Right kidney (tissue), 1 donor: ENCODE measurements around the gene ASPG.

Source experiments
- DNase-seq: peaks from one replicate; pipeline ENCODE4 v3.0.0-alpha.2; 2016

The ASPG gene

DNA sequence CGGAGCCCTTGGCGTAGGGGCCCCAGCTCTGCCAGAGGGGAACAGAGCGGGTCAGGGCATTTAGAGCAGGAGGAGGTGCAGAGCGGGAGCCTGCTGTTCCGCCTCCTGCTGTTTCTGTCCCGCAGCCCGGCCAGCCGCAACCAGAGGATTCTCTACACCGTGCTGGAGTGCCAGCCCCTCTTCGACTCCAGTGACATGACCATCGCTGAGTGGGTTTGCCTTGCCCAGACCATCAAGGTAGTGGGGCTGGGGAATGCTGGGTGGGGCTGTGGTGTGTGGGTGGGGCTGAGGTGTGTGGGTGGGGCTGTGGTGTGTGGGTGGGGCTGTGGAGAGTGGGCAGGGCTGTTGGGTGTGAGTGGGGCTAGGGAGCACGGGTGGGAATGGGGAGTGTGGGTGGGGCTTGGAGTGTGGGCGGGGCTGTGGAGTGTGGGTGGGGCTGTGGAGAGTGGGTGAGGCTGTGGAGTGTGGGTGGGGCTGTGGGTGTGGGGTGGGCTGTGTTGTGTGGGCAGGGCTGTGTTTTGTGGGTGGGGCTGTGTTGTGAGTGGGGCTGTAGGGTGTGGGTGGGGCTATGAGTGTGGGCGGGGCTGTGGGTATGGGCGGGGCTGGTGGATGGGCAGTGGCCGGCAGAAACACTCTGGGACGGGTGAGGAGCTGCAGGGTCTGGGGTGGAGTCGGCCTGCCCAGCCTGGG, 8.0 kb downstream of the ASPG start:
- DNase-seq = no peak

DNA sequence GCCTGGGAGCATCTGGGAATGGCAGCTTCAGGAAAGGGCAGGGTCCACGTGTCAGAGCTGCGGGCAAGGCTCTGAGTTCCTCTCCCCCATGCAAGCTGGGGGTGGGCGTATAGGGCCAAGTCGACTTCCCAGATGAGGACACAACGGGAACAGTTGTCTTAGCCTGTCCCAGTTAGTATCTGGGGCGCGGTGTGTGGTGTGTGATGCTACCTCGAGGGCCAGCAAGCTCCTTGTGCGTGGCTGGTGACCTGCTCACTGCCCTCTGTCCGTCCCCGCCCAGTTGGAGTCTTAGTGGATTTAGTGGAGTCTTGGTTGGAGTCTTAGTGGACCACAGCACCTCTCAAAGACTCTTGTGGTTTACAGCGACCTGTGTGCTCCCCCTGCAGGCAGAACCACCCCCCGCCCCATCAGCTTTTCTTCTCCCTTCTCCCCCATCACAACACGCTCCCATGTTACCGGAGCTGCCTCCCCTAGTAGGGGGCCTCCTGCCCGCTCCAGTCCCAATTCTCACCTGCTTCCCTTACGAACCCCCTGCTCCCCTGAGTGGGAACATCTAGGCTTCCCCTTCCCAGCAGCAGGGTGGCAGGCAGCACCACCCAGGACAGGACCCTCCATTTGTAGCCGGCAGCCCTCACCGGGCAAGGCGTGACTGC, 8.7 kb downstream of the ASPG start:
- no peak for DNase-seq

DNA sequence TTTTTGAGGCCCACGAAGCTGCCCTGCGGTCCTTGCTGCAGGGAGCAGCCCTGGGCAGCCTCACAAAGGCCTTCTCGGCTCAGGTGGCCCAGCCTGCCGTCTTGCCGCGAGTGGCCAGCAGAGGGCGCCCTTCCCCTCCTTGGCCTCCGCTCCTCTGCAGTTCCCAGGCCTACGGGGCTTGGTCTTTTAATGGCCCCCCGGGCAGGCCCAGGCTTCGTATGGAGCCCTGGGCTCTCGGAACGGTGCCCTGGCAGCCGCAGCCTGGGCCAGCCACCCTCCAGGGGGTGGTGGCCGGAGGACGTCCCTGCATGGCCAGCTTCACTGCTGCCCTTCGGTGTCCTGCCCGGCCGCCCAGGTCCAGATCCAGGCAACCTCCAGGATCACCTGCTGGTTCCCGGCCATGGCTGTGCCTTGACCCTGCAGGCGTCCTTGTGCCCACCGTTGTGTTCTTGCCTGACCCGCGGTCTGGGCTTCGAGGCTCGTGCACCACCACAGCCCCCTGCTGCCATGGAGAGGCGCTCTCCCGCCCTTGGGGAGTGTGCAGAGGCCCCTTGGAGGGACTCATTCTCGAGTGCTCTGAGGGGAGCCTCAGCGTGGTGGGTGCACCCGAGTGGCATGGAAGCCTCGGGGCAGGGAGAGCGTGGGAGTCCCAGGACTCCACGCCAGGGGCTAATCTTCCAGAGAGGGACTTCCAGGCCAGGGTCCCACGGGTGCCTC, 9.4 kb downstream of the ASPG start:
- DNase-seq = peak; percentile 63

DNA sequence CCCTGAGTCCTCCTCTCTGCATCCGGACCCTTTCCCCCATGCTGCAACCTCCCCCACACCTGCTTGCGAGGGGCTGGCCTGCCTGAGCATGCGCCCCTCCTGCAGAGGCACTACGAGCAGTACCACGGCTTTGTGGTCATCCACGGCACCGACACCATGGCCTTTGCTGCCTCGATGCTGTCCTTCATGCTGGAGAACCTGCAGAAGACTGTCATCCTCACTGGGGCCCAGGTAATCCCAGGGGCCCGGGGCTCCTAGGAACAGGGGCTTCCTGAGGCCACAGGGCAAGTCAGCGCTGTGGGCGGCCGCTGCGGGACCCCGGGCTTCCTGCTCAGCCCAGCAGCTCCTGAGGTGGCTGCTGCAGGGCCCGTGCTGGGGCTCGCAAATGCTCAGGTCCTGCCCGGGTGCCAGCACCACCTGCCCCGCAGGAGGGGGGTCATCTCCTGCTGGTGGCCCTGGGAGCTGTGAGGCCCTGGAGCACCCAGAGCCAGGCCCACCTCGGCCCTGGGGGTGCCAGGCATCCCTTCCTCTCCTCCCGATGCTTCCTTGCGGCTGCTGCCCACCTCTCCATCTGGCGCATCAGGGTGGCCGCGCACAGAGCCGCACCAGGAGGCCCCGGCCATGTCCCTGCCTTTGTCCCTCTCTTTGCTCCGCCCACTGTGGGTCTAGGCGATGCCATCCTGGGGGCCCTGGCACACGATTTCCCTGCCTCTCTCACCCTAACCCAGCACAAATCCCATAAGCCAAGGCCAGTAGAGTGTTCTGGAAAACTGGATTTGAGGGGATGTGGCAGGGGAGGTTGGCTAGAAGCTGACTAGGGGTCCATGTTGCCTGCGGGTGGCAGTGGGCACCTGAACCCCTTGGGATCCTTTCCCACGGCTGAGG, 10.2 kb downstream of the ASPG start:
- no peak for DNase-seq

DNA sequence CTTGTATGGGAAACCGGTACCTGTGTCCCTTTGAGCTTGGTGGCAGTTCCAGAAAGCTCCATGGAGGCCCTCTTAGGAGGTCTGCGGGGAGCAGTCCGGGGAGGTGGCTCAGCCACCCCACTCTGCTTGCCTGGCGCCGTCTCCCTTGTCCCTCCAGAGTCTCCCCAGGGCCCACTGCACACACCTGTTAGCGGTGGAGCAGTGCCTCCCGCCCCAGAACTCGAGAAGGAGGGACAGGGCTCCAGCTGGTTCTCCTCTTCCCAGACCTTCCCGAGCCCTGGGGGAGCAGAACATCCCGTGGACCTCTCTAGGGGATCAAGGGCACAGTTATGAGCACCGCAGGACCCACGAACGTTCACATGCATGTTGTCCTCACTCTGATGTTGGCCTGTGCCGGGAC, 10.8 kb downstream of the ASPG start:
- no peak for DNase-seq

DNA sequence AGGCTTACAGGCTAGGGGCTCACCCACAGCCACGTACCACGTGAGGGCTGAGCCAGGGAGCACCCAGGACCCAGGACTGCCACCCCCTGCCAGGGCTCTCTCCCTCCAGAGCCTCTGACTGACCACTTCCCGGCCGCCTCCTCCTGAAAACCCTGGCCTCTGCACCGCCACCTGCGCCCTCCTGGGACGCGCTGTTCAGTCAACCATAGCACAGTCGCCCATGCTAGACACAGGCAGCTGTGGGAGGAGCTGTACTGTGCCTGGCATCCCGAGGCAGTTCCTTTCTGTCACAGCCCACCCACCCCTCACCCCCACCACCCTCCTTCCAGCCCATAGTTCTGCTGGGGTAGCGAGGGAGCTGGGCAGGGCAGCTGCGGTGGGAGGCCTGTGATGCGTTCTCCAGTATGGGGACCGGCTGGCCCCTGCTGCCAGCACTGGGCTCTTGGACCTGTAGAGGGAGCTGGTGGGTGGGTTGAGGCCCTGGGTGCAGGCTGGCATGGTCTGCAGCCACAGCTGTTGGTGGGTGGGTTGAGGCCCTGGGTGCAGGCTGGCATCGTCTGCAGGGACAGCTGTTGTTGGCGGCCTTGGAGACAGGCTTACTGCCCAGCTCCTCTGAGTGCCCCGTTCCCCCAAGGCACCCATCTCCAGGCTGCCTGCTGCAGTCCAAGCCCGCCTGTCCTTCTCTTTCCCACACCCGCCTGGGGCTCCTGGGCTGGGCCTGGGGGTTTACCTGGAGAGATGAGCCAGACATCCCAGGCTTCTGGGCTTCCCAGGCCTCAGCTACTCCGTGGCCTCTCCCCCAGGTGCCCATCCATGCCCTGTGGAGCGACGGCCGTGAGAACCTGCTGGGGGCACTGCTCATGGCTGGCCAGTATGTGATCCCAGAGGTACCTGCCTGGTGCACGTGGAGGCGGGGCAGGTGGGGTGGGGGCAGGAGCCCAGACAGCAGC, 11.5 kb downstream of the ASPG start:
- no peak for DNase-seq

DNA sequence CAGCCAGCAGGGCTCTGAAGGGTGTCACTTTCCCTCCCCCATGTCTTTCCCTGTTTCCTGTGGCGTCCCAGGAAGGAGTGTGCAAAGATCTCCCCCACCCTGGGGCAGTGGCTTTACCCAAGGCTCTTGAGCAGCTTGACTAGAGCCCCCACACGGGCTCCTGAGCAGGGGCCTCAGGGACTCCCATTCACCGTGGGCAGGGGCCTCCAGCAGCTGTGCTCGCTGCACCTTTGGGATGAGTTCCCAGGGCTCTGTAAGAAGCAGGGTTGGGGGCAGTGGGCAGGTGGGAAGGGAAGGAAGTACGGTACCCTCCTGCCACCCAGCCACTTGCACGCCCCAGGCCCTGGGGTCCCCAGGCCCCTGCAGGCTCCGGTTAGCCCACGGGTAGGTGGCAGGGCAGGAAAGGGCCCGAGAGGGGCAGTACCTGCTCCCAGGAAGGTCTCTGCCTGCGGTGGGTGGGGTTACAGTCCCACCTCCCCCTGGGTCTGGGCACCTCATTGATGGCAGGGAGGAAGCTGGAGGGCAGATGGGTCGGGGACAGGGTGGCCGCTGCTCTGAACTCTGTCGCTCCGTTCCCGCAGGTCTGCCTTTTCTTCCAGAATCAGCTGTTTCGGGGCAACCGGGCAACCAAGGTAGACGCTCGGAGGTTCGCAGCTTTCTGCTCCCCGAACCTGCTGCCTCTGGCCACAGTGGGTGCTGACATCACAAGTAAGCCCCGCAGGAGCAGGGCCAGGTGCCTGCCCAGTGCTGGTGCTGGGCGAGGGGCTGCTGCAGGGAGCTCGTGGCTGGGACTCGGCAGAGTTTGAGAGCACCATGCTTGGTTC, 13.0 kb downstream of the ASPG start:
- DNase-seq = no peak

DNA sequence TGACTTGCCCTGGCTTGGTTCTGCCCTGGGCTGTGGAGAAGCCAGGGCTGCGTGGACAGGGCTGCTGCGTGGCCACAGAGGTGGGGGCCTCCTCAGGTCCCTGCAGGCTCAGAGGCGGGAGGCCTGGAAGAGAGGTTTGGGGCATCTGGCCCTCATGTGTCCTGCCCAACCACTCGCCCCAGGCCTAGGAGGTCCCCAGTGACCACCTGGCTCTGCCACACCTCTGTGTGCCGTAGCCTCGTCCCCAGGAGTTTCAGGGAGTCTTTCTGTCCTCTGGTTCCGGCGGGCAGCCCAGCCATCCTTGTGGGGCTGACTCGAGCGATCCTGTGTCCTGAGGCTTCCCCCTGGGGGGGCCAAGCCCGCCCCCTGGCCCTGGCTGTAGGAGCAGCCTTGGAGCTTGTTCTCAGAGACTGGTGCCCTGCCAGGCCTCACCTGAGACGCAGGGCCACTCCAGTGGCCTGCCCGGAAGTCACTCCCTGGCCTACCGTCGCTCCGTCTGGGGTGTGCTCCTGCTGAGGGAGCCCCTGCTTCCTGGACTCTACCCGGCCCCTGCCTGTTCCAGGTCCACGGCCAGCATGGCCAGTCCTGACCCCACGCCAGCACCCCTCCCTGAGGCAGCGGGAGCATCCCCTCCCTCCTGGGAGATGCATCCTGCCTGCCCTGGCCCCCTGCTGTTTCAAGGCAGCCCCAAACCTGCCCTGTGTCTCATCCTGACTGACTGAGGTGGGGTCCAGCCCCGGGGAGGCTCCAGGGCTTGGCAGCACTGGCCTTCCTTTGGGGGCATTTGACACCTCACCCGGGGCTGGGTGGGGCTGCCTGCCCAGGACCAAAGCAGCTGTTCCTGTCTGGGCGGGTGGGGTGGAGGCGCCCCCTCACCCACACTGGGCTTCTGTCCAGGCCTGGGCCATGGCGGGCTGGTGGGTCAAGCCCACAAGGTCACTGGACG, 13.9 kb downstream of the ASPG start:
- no peak for DNase-seq

DNA sequence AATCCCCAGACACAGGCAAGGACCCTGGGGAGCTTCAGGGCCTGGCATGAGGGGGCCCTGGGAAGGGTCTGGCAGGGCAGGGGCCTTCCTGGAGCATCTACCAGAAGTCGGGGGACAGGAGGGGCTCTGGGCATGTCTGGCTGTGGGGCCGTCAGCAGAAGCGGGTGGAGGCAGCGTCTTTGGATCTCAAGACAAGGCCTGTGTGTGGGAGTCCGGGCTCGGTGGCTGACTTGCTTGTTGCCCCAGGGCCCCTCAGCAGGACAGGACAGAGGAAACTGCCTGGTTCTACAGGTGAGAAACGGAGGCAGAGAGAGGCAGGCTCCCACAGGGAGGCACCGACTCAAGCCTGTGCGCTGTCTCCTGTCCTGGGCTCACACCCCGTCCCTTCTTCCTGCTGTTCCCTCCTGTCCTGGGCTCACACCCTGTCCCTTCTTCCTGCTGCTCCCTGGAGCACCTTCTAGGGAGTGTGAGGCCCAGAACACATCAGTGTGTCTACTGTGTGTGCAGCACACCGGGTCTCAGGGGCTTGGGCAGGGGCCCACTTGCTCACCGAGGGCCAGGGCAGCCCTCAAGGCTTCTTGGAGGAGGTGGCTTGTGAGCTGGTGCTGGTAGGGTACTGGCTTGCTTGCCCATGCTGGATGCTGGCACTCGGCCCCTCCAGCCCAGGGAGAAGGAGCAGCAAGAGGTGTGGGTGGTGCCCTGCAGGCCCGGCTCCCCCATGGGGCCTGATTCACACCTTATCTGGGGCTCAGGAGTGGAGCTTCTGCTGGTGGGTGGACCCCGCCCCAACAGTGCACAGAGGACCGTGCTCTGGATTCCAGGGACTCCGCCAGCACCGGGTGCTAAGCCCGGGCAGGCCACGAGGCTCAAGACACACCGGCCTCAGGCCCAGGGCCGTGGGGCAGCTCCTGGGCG, 14.9 kb downstream of the ASPG start:
- DNase-seq = no peak

DNA sequence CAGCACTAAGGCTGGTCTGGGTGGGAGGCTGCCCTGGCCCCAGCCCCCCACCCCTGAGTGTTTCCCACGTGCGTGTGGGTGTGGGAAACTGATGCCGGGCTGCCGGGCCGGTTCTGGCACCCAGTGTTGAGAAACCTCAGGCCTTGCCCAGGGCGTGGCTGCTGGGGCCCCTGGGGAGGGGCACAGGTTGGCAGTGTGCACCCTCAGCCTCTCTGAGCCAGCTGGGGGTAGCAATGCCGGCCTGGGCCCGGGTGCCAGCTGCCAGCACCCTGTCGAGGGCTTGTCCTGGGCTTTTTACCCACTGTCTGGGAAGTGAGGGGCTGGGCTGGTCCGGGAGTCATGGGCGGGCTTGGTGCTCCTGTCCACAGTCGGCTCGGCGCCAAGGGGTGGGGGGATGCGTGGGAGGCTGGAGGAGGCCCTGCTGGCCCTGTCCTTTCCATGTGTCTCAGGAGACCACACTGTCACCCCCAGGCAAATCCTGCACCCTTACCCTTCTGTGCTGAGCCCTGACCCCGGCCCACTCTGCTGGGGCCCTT, 15.7 kb downstream of the ASPG start:
- no peak for DNase-seq

DNA sequence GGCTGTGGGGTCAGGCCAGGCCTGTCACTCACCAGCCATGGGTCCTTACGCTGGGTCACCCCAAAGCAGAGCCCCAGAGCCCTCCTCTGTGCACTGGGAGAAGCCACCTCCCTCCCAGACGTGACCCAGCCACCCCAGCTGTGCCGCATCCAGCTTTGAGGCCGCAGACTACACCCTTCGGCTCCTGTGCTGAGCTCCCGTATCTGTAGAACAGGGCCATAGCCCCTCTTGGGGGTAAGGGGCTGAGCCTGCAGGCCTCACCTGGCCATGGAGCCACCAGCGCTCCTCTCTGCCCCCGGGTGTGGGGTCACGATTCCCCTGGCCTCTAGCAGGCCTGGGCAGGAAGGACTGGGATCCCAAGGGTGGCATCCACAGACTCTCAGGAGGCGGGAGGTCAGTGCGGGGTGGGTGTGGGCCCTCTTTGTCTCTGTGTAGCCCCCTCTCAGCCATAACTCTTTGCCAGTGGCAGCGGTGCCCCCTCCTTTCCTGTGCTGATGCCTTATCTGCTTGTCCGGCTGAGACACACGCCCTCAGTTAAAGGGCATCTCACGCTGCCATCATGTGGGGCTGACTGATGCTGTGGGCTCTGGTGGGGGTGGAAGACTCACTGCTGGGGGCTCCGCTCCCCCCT, 16.3 kb downstream of the ASPG start:
- no peak for DNase-seq

DNA sequence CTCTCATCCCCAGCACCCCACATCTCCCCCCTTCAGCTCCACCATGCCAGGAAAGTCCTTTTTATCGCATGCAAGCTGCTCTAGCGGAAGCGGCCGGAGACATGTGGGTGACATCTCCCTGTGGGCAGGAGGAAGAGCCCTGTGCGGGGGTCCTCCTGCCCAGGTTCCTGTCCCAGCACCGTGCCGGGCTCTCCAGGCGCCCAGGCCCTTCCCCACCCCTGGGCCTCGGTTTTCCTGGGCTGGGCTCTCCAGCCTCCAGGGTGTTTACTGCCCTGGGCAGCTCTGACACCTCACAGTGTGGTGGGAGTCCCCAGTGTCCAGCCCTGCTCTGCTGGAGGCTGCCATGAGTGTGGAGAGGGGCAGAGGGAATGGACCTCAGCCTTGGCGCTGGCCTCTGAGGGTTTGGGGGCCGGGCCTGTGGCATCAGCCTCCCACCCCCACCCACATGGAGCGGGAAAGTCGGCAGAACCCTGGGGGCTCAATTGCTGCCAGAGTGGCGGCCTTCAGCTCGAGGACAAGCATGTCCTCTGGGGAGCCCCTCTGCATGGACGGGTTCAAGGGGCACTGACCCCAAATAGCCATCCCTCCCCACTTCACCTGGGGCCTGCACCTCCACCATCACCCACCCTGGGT, 16.9 kb downstream of the ASPG start:
- no peak for DNase-seq

DNA sequence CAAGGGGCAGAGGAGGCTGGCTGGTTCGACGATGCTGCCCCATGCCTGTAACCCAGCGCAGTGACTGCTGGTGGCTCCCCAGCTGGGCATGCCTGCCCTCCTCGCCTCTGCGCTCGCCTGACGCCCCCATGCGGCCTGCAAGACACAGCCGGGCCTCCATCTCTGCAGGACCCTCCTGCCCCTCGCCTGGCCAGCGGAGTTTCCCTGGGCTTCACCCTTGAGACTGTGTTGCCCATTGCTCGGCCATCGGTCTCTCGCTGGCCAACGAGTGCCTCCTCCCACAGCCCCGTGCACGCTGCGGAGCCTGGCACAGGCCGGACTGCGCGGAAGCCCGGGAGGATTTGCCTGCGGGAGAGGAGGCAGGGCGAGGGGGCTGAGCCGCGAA, 17.6 kb downstream of the ASPG start:
- DNase-seq = no peak

DNA sequence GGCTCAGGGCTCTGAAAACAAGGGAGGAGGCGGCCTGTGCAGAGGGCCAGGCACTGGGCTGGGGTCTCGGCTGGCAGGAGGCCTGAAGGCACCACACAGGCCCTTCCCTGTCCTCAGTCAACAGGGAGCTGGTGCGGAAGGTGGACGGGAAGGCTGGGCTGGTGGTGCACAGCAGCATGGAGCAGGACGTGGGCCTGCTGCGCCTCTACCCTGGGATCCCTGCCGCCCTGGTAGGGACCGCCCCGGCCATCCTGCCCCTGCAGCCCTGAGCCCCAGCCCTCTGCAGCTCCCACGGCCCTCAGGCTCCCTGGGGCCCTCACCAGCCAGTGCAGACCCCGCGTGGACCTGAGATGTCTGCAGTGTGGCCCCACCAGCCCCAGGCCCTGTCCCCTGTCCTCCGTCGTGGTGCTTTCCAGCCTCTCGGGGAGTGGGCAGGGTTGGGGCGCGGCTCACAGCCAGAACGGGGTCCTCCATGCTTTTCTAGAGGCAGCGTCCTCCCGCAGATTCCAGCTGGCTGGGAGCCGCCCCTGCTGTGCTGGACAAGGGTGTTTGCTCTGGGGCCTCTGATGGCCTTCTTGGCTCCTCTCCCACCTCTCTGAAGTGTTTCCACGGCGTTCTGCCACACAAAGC, 18.1 kb downstream of the ASPG start:
- no peak for DNase-seq

DNA sequence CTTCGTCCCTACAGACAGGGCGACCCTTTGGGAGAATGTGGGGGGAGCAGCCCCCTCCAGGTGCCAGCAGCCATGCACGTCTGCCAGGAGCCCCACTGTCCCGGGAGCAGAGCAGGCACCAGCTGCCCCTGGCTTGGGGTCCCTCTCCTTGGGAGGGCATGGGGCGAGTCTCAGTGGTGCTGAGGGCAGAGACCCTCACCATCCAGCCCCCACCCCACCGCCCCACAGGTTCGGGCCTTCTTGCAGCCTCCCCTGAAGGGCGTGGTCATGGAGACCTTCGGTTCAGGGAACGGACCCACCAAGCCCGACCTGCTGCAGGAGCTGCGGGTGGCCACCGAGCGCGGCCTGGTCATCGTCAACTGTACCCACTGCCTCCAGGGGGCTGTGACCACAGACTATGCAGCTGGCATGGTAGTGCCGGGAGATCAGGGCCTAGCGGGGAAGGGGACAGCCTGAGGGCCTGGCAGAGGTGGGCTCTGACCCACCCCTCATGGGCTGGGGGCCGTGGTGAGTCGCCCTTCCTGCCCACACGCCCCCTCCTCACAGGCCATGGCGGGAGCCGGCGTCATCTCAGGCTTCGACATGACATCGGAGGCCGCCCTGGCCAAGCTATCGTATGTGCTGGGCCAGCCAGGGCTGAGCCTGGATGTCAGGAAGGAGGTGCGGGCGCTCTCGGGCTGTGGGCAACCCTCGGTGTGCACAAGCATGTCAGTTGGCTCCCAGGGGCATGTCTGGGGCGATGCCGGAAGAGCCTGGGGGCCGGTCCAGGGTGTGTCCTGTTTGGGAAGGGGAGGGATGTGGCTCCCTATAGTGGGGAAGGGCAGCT, 18.8 kb downstream of the ASPG start:
- no peak for DNase-seq
